Suppressor macrophage treated with lipopolysaccharide for 4 hours (primary cell): ENCODE results near the gene TPSAB1.

Source experiments
- DNase-seq: peaks from one replicate; pipeline ENCODE4 v3.0.0-alpha.2; 2020

Gene TPSAB1

GRCh38 chr16:1288813-1289476, 48.4 kb downstream of the TPSAB1 start:
- DNase-seq, result no peak

DNA sequence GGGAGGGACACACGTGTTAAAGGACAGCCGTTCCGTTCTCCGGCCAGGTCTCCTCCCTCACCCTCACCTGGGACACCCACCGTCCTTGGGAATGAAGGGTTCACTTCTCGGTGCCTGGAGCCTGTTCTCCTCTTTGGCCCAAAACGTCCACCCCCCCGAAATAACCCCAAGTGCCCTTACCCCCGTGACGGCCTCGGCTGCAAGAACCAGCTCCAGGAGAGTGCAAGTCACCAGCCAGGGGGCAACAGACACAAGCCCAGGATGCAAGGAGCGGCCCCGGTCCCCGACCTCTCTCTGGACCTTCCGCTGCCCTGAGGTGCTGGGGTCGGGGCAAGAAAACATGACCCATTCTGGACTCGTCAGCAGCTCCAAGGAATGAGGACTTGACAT, 49.0 kb downstream of the TPSAB1 start:
- no peak for DNase-seq

- no peak for DNase-seq
Observed at GRCh38 chr16:1290063-1290501, 49.6 kb downstream of the TPSAB1 start.

GRCh38 chr16:1290860-1291575, 50.5 kb downstream of the TPSAB1 start:
- DNase-seq, result no peak

DNA sequence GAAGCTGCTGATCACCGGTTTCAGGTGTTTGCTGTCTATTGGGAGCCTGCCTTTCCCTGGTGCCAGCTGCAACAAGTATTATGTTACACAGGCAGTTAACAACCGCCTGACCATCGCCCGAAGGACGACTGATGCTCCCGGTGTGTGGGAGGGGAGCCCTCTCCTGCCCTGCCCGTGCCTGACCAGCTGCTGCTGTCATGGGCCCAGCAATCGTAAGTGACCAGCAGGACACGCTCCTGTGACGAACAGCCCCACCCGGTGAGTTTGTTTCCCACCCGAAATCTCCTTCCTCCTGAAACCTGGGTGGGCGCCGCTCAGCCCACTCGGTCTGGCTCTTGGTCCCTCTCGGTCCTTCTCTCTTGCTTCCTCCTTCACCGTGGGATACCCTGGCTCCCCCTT, 51.1 kb downstream of the TPSAB1 start:
- DNase-seq, result no peak
